ENCODE measurements around the gene STMND1.
"Not testable (repeated sequence)": the region's sequence is repeated elsewhere in the genome, so short reads cannot be mapped to it uniquely, and the experiment has no call there.

STMND1 gene

GRCh38 chr6:17101422-17102257 is at the start of gene STMND1:
Gene STMND1, plus strand, starts transcription at chr6:17102050. Its CDS starts 208 bp downstream, at chr6:17102258.
- Histone ChIP-seq H3K4me1 (ENCODE audit: insufficient read depth, low read length) (0 out of 2 replicates have a peak, but pooled peaks cover 4% of the 10 kb centered on the region), H3K36me3 (ENCODE audit: insufficient read depth, low read depth, low read length) (no peaks in the 10 kb centered on the region), H3K9me3 (ENCODE audit: insufficient read depth, low read depth, low read length) (no peaks in the 10 kb centered on the region), H3K27ac (ENCODE audit: low read length) (no peak within 1 kb of the TSS), H3K9ac (ENCODE audit: low read depth, low read length) (peak within 1 kb of the TSS; percentile 54; the same call in 1 of the 2 replicates), H3K27me3 (ENCODE audit: insufficient read depth, low read length) (peaks cover 52% of the 10 kb centered on the region), H3K4me3 (ENCODE audit: low read length) (peak within 1 kb of the TSS; percentile 74)

DNA sequence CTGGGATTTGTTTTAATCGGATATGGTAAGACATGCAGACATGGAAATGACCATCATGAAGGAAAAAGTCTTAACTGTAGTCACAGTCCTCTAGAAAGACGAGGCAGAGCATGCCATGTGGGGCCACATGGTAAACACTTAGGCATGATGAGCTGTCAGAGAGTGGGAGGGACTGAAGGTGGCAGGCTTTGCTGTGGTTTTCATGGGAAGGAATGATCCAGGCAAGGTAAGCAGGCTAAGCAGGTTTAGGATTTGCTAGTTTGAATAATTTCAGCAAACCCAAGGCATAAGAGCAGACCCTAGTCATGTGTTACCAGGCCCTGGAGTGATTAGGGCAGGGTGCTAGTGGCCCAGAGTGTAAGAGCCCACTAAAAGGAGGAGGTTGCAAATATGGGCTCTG is 47.2 kb upstream of the STMND1 start:
- no peaks in the 10 kb centered on the region for H3K36me3 ChIP-seq (ENCODE audit: insufficient read depth, low read depth, low read length)
- no peaks in the 10 kb centered on the region for H3K9me3 ChIP-seq (ENCODE audit: insufficient read depth, low read depth, low read length)
- H3K4me3 ChIP-seq (ENCODE audit: low read length) = no peak overlapping the region
- H3K27me3 ChIP-seq (ENCODE audit: insufficient read depth, low read length) = no peaks in the 10 kb centered on the region
- no peak overlapping the region for H3K9ac ChIP-seq (ENCODE audit: low read depth, low read length)
- no peaks in the 10 kb centered on the region for H3K4me1 ChIP-seq (ENCODE audit: insufficient read depth, low read length)
- H3K27ac ChIP-seq (ENCODE audit: low read length) = no peak overlapping the region

DNA sequence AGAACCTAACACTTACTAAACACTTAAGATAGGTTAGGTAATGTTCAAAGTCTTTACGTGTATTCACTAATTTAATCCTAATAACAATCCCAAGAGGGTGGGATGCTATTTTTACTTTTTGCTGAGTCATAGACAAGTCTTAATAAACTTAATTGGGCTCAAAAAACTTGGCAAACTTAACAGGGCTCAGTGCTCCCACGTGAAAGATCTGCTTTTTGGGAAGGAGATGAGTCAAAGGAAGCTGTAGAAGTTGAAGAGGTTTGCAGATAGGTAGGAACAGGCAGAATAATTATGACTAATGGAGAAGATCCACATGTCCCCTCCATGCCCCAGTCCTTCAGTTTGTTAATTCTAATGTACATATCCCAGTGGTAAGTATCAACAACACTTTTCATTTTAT is 44.5 kb upstream of the STMND1 start:
- no peak overlapping the region for H3K4me3 ChIP-seq (ENCODE audit: low read length)
- H3K9me3 ChIP-seq (ENCODE audit: insufficient read depth, low read depth, low read length) = no peaks in the 10 kb centered on the region
- no peaks in the 10 kb centered on the region for H3K4me1 ChIP-seq (ENCODE audit: insufficient read depth, low read length)
- no peak overlapping the region for H3K27ac ChIP-seq (ENCODE audit: low read length)
- H3K9ac ChIP-seq (ENCODE audit: low read depth, low read length) = no peak overlapping the region
- no peaks in the 10 kb centered on the region for H3K36me3 ChIP-seq (ENCODE audit: insufficient read depth, low read depth, low read length)
- H3K27me3 ChIP-seq (ENCODE audit: insufficient read depth, low read length) = no peaks in the 10 kb centered on the region

GRCh38 chr6:17058550-17058949 is 43.3 kb upstream of the STMND1 start:
- Histone ChIP-seq H3K4me3 (ENCODE audit: low read length) (no peak overlapping the region), H3K27ac (ENCODE audit: low read length) (no peak overlapping the region), H3K4me1 (ENCODE audit: insufficient read depth, low read length) (no peaks in the 10 kb centered on the region), H3K36me3 (ENCODE audit: insufficient read depth, low read depth, low read length) (no peaks in the 10 kb centered on the region), H3K9ac (ENCODE audit: low read depth, low read length) (no peak overlapping the region), H3K27me3 (ENCODE audit: insufficient read depth, low read length) (no peaks in the 10 kb centered on the region), H3K9me3 (ENCODE audit: insufficient read depth, low read depth, low read length) (no peaks in the 10 kb centered on the region)

- H3K27ac ChIP-seq (ENCODE audit: low read length) = no peak overlapping the region
- no peak overlapping the region for H3K4me3 ChIP-seq (ENCODE audit: low read length)
- no peak overlapping the region for H3K9ac ChIP-seq (ENCODE audit: low read depth, low read length)
- H3K9me3 ChIP-seq (ENCODE audit: insufficient read depth, low read depth, low read length) = no peaks in the 10 kb centered on the region
- no peaks in the 10 kb centered on the region for H3K36me3 ChIP-seq (ENCODE audit: insufficient read depth, low read depth, low read length)
- no peaks in the 10 kb centered on the region for H3K27me3 ChIP-seq (ENCODE audit: insufficient read depth, low read length)
- no peaks in the 10 kb centered on the region for H3K4me1 ChIP-seq (ENCODE audit: insufficient read depth, low read length)
Measured at GRCh38 chr6:17059022-17059421, 42.8 kb upstream of the STMND1 start.

DNA sequence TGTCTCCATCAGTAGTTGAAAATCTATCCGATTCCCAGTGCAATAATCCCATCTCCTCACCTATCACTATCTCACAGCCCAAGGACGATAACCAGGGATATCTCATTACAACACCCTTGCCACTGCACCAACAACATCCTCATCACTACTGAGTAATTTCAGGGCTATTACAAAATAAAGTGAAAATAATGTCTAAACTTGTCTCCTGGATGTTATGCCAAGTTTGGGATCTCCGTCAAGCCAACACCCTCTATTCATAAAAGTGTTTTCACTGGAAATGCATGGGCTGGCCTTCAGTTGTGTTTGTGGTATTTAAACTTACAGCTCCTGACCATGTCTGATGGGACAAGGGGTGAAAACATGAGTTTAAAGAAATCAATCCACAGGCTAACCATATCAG is 42.0 kb upstream of the STMND1 start:
- Histone ChIP-seq H3K9ac (ENCODE audit: low read depth, low read length) (no peak overlapping the region), H3K9me3 (ENCODE audit: insufficient read depth, low read depth, low read length) (no peaks in the 10 kb centered on the region), H3K27me3 (ENCODE audit: insufficient read depth, low read length) (no peaks in the 10 kb centered on the region), H3K27ac (ENCODE audit: low read length) (no peak overlapping the region), H3K4me3 (ENCODE audit: low read length) (no peak overlapping the region), H3K4me1 (ENCODE audit: insufficient read depth, low read length) (no peaks in the 10 kb centered on the region), H3K36me3 (ENCODE audit: insufficient read depth, low read depth, low read length) (no peaks in the 10 kb centered on the region)

DNA sequence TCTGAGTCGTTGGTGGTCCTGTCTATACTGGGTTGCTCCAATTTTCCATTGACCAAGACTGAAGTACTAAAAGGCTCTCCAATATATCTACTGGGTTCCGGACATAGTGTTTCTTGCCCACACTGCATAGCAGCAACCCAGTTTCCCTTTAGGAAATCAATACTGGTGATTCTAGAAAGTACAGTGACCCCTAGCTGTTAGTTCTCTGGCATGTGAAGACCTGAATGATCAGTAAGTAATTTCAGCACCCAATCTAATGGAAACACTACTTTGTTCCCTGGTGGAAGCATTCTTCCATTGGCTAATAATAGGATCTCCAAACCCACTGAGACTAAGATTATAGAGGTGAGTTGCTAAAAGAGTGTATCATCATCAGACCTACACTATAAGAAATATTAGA is 40.8 kb upstream of the STMND1 start:
- Histone ChIP-seq H3K27ac (ENCODE audit: low read length) (no peak overlapping the region), H3K27me3 (ENCODE audit: insufficient read depth, low read length) (no peaks in the 10 kb centered on the region), H3K4me1 (ENCODE audit: insufficient read depth, low read length) (no peaks in the 10 kb centered on the region), H3K4me3 (ENCODE audit: low read length) (no peak overlapping the region), H3K36me3 (ENCODE audit: insufficient read depth, low read depth, low read length) (no peaks in the 10 kb centered on the region), H3K9ac (ENCODE audit: low read depth, low read length) (no peak overlapping the region), H3K9me3 (ENCODE audit: insufficient read depth, low read depth, low read length) (no peaks in the 10 kb centered on the region)

DNA sequence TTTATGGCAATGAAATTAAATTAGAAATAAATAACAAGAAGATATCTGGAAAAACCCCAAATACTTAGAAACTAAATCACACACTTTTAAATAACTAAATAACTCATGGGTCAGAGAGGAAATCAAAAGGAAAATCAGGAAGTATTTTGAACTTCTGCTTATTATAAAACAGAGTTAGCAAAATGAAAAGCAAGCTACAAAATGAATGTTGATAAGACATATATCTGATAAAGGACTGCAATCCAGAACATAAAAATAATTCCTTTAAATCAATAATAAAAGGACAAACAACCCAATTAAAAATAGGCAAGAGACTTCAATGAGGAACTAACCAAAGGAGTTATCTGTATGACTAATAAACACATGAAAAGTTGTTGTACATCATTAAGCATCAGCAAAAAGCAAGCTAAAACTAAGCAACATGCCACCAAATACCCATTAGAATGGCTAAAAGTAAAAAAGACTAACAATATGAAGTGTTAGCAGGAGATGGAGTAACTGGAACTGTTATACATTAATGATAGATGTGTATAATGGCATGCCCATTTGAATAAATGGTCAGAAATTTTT is 38.9 kb upstream of the STMND1 start:
- no peaks in the 10 kb centered on the region for H3K36me3 ChIP-seq (ENCODE audit: insufficient read depth, low read depth, low read length)

GRCh38 chr6:17064975-17065374 is 36.9 kb upstream of the STMND1 start:
- Histone ChIP-seq H3K27ac (ENCODE audit: low read length) (no peak overlapping the region), H3K36me3 (ENCODE audit: insufficient read depth, low read depth, low read length) (no peaks in the 10 kb centered on the region), H3K27me3 (ENCODE audit: insufficient read depth, low read length) (no peaks in the 10 kb centered on the region), H3K9ac (ENCODE audit: low read depth, low read length) (no peak overlapping the region), H3K4me1 (ENCODE audit: insufficient read depth, low read length) (no peaks in the 10 kb centered on the region), H3K9me3 (ENCODE audit: insufficient read depth, low read depth, low read length) (peaks cover 6% of the 10 kb centered on the region), H3K4me3 (ENCODE audit: low read length) (no peak overlapping the region)

More for the DNA sequence above, 38.9 kb upstream of the STMND1 start:
- no peak overlapping the region for H3K27ac ChIP-seq (ENCODE audit: low read length)
- no peaks in the 10 kb centered on the region for H3K4me1 ChIP-seq (ENCODE audit: insufficient read depth, low read length)
- no peak overlapping the region for H3K4me3 ChIP-seq (ENCODE audit: low read length)
- no peaks in the 10 kb centered on the region for H3K27me3 ChIP-seq (ENCODE audit: insufficient read depth, low read length)
- no peaks in the 10 kb centered on the region for H3K9me3 ChIP-seq (ENCODE audit: insufficient read depth, low read depth, low read length)
- no peak overlapping the region for H3K9ac ChIP-seq (ENCODE audit: low read depth, low read length)

- H3K4me3 ChIP-seq (ENCODE audit: low read length) = no peak overlapping the region
- H3K9ac ChIP-seq (ENCODE audit: low read depth, low read length) = no peak overlapping the region
- no peaks in the 10 kb centered on the region for H3K36me3 ChIP-seq (ENCODE audit: insufficient read depth, low read depth, low read length)
- no peaks in the 10 kb centered on the region for H3K27me3 ChIP-seq (ENCODE audit: insufficient read depth, low read length)
- no peak overlapping the region for H3K27ac ChIP-seq (ENCODE audit: low read length)
- H3K9me3 ChIP-seq (ENCODE audit: insufficient read depth, low read depth, low read length) = peaks cover 13% of the 10 kb centered on the region
- no peaks in the 10 kb centered on the region for H3K4me1 ChIP-seq (ENCODE audit: insufficient read depth, low read length)
Measured at GRCh38 chr6:17066610-17067009, 35.2 kb upstream of the STMND1 start.

- not testable (repeated sequence) for H3K9ac ChIP-seq (ENCODE audit: low read depth, low read length); H3K27me3 ChIP-seq (ENCODE audit: insufficient read depth, low read length); H3K4me3 ChIP-seq (ENCODE audit: low read length); H3K27ac ChIP-seq (ENCODE audit: low read length); H3K36me3 ChIP-seq (ENCODE audit: insufficient read depth, low read depth, low read length); H3K4me1 ChIP-seq (ENCODE audit: insufficient read depth, low read length)
- peaks cover 13% of the 10 kb centered on the region for H3K9me3 ChIP-seq (ENCODE audit: insufficient read depth, low read depth, low read length)
Measured at GRCh38 chr6:17068972-17069371, 32.9 kb upstream of the STMND1 start.

DNA sequence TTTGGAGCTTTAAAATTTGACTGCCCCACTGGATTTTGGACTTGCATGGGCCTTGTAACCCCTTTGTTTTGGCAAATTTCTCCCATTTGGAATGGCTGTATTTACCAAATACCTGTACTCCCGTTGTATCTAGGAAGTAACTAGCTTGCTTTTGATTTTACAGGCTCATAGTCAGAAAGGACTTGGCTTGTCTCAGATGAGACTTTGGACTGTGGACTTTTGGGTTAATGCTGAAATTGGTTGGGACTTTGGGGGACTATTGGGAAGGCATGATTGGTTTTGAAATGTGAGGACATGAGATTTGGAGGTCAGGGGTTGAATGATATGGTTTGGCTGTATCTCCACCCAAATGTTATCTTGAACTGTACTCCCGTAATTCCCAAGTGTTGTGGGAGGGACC is 31.4 kb upstream of the STMND1 start:
- H3K4me3 ChIP-seq (ENCODE audit: low read length); H3K27me3 ChIP-seq (ENCODE audit: insufficient read depth, low read length); H3K4me1 ChIP-seq (ENCODE audit: insufficient read depth, low read length); H3K36me3 ChIP-seq (ENCODE audit: insufficient read depth, low read depth, low read length); H3K27ac ChIP-seq (ENCODE audit: low read length); H3K9ac ChIP-seq (ENCODE audit: low read depth, low read length): not testable (repeated sequence)
- peaks cover 13% of the 10 kb centered on the region for H3K9me3 ChIP-seq (ENCODE audit: insufficient read depth, low read depth, low read length)
